LHCN-M2 (cell line): ENCODE data around the gene MFAP4. TPM values are rescaled to one million over a fixed set of nuclear protein-coding genes. Genes with fewer than 3 reads are reported as not detected.

Experiments
- DNase-seq: peaks from one replicate; pipeline ENCODE4 v3.0.0-alpha.2; 2012; ENCODE audit warnings: low read depth
- total RNA-seq: library from RNA; depleted of rRNA; stranded (reverse); fragments of >200 nt; gene quantifications from 2 replicates; pipeline ENCODE4 v1.2.3, GENCODE V29; 2014

The MFAP4 gene
- total RNA-seq, 1 experiment from 2014 or later = 0.40 TPM

GRCh38 chr17:19348081-19348650 is 38.8 kb downstream of the MFAP4 start:
- no peak for DNase-seq

- DNase-seq = no peak
These were observed 39.5 kb downstream of the MFAP4 start for GRCh38 chr17:19347323-19348080.

GRCh38 chr17:19346351-19347255 is 40.4 kb downstream of the MFAP4 start:
- peak; percentile 88 for DNase-seq

- DNase-seq = no peak
These were observed 41.3 kb downstream of the MFAP4 start for GRCh38 chr17:19345486-19346350.

GRCh38 chr17:19345067-19345460 is 41.9 kb downstream of the MFAP4 start:
- DNase-seq = no peak

GRCh38 chr17:19344311-19345066 is 42.5 kb downstream of the MFAP4 start:
- DNase-seq = no peak

GRCh38 chr17:19343671-19344151 is 43.3 kb downstream of the MFAP4 start:
- no peak for DNase-seq

- no peak for DNase-seq
These were observed 43.7 kb downstream of the MFAP4 start for GRCh38 chr17:19343256-19343630.

GRCh38 chr17:19342611-19343255 is 44.3 kb downstream of the MFAP4 start:
- no peak for DNase-seq

GRCh38 chr17:19341641-19342610 is 45.1 kb downstream of the MFAP4 start:
- DNase-seq = no peak

GRCh38 chr17:19341211-19341631 is 45.8 kb downstream of the MFAP4 start:
- DNase-seq = no peak

- no peak for DNase-seq
These were observed 47.6 kb downstream of the MFAP4 start for GRCh38 chr17:19339341-19339815.

GRCh38 chr17:19338031-19338990 is 48.7 kb downstream of the MFAP4 start:
- peak; percentile 41 for DNase-seq

GRCh38 chr17:19337712-19338023 is 49.3 kb downstream of the MFAP4 start:
- DNase-seq = no peak

GRCh38 chr17:19336938-19337711 is 49.9 kb downstream of the MFAP4 start:
- DNase-seq = no peak

GRCh38 chr17:19335951-19336631 is 50.9 kb downstream of the MFAP4 start:
- no peak for DNase-seq
